ENCODE data around the gene BSG.

DNA sequence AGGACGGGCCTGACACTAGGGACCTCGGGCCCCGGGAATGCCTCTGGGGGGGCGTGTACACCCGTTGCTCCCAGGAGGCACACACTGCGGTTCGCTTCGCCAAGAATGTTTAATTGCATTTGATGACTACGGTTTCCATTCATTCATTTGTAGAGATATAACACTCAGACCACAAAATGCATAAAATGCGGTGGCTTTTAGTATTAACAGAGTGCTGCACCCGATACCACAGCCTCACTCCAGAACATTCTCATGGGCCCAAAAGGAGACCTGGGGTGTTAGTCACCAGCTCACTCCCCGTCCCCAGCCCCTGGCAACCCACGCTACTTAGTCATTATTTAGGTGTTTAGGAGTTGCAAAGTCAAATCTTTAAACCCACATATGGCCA, 39.1 kb downstream of the BSG start:
- TF ChIP-seq EP300 (IDR thresholded peaks at IDR 0.05) (no peak), POLR2A (IDR thresholded peaks at IDR 0.05) (no peak), CTCF (IDR thresholded peaks at IDR 0.05) (no peak)

Data from ovary (tissue), 3 donors.